ENCODE data around the gene ITGA3.

The ITGA3 gene

DNA sequence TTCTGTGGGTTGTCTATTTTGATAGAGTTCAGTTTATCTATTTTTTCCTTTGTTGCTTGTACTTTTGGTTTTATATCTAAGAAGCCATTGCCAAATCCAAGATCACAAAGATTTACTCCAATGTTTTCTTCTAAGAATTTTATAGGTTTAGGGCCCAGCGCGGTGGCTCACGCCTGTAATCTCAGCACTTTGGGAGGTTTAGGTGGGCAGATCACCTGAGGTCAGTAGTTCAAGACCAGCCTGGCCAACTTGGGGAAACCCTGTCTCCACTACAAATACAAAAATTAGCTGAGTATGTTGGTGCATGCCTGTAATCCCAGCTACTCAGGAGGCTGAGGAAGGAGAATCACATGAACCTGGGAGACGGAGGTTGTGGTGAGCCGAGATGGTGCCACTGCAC lies 13.7 kb upstream of the ITGA3 start:
- H3K4me3 ChIP-seq (ENCODE audit: low read depth, low read length), result no peak overlapping the region
- no peak for DNase-seq (ENCODE audit: low read depth)

DNA sequence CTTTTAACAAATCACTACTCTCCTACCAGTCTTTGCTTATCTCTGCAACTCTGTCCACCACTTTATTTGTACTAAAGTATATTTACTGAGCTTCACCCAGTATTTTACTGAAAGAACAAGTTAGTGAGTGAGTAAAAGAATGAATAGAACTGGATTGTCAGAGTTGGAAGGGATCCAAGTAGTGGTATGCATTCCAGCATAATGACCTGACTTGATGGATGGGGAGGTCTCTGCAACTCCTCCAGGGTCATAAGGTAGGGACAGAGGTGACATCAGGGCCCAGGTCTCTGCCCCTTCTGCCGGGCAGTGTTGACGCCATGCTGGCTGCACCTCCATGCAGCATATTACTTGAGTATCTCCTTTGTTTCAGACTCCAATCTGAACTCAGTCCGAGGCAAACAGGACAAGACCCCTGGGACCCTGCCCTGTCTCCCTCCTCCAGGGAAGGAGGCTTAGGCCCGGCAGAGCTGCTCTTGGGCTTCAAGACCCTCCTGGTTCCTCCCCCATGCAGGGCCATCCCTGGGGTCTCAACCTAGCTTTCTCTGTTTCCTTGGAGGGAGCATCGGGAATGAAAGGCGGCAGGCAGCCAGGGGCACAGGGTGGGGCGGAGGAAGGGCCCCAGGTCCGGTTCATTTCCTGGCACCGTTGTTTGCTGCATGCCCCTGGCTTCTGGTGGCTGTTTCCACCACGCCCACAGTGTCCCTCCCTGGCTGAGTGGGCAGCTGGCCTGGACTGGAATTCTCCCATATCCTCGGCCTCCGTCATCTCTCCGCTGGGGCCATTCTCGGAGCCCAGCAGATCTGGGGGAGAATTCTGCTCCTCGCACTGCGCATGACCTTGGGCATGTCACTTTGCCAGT lies 12.4 kb upstream of the ITGA3 start:
- TF ChIP-seq, protein P1, sequence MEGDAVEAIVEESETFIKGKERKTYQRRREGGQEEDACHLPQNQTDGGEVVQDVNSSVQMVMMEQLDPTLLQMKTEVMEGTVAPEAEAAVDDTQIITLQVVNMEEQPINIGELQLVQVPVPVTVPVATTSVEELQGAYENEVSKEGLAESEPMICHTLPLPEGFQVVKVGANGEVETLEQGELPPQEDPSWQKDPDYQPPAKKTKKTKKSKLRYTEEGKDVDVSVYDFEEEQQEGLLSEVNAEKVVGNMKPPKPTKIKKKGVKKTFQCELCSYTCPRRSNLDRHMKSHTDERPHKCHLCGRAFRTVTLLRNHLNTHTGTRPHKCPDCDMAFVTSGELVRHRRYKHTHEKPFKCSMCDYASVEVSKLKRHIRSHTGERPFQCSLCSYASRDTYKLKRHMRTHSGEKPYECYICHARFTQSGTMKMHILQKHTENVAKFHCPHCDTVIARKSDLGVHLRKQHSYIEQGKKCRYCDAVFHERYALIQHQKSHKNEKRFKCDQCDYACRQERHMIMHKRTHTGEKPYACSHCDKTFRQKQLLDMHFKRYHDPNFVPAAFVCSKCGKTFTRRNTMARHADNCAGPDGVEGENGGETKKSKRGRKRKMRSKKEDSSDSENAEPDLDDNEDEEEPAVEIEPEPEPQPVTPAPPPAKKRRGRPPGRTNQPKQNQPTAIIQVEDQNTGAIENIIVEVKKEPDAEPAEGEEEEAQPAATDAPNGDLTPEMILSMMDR (IDR thresholded peaks at IDR 0.05; ENCODE audit: control insufficient read depth, extremely low read depth, insufficient read depth), result no peak
- no peak overlapping the region for H3K4me3 ChIP-seq (ENCODE audit: low read depth, low read length)
- DNase-seq (ENCODE audit: low read depth), result no peak

More for the DNA sequence above, 13.7 kb upstream of the ITGA3 start:
- TF ChIP-seq, protein P1 (IDR thresholded peaks at IDR 0.05; ENCODE audit: control insufficient read depth, extremely low read depth, insufficient read depth), result no peak

DNA sequence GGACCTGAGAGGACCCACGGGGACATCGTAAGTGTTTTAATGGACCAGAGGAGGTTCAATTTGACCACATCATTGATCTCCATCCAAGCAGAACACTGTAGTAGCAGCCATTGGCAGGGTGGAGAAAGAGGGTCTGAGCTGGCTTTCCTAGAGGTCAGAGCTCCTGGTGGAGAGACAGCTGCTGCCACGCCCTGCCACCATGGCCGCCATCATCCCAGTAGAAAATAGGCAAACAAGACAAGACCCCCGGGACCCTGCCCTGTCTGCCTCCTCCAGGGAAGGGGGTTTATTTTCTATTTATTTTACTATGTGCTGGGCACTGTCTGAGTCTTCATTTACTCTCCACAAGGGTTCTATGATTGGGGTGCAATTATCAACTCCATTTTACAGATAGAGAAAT lies 11.4 kb upstream of the ITGA3 start:
- DNase-seq (ENCODE audit: low read depth), result no peak
- TF ChIP-seq, protein P1 (IDR thresholded peaks at IDR 0.05; ENCODE audit: control insufficient read depth, extremely low read depth, insufficient read depth), result no peak

DNA sequence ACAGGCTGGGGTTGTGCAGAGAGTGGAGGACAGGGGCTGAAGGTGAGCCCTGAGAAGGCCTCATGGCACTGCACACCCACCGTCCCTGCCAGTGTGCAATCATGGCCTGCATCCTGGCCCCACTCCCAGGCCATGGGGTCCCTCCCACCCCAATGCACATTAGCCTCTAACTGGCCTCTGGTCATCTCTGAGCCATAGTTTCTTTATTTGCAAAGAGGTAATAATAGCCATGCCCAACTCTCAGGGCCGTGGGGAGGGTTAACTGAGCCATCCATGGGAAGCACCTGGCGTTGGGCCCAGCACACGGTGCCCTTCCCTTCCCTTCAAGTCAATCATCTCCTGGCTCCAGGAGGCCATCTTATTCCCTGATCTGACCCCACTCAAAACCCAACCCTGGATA lies 10.8 kb upstream of the ITGA3 start:
- no peak for DNase-seq (ENCODE audit: low read depth)
- no peak overlapping the region for H3K4me3 ChIP-seq (ENCODE audit: low read depth, low read length)
- TF ChIP-seq, protein P1 (IDR thresholded peaks at IDR 0.05; ENCODE audit: control insufficient read depth, extremely low read depth, insufficient read depth), result no peak

More for the DNA sequence above, 11.4 kb upstream of the ITGA3 start:
- H3K4me3 ChIP-seq (ENCODE audit: low read depth, low read length), result no peak overlapping the region

DNA sequence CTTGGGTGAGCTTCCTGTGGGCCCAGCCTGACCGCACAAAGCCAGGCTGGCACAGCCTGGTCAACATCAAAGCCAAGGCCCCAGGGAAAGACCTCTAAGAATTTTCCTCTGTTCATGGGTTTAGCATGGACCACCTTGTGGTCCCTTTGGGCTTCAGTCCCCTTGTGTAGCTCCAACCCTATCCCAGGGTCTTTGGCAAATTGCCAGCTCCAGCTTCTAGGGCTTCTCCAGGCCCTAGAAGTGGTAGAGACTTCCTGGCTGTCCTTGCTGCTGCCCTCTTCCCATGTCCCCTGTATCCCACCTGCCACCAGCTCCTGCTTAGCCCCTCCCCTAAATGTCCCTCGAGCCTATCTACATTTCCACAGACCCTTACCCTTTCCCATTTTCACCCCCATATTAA lies 9.7 kb upstream of the ITGA3 start:
- no peak for DNase-seq (ENCODE audit: low read depth)
- TF ChIP-seq, protein P1 (IDR thresholded peaks at IDR 0.05; ENCODE audit: control insufficient read depth, extremely low read depth, insufficient read depth), result no peak

DNA sequence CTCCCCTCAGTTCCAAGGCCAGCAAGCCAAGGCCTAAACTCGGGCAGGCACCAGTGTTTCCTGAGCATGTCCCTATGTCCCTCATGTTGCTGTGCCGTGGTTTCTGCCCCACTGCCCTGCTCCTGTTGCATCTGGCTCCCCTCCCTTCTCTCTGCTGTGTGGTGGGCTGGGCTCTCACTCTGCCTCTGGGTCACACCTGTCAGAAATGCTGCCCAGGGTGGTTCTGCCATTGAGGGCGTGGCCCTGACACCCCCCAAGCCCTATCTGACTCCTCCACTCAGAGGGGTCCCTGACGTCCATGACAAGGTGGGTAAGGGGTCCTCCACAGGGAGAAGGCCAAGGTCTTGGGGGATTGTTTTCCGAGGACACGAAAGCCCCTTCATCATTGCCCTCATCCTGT lies 9.2 kb upstream of the ITGA3 start:
- no peak for DNase-seq (ENCODE audit: low read depth)
- no peak overlapping the region for H3K4me3 ChIP-seq (ENCODE audit: low read depth, low read length)
- TF ChIP-seq, protein P1 (IDR thresholded peaks at IDR 0.05; ENCODE audit: control insufficient read depth, extremely low read depth, insufficient read depth), result no peak

More for the DNA sequence above, 9.7 kb upstream of the ITGA3 start:
- no peak overlapping the region for H3K4me3 ChIP-seq (ENCODE audit: low read depth, low read length)

DNA sequence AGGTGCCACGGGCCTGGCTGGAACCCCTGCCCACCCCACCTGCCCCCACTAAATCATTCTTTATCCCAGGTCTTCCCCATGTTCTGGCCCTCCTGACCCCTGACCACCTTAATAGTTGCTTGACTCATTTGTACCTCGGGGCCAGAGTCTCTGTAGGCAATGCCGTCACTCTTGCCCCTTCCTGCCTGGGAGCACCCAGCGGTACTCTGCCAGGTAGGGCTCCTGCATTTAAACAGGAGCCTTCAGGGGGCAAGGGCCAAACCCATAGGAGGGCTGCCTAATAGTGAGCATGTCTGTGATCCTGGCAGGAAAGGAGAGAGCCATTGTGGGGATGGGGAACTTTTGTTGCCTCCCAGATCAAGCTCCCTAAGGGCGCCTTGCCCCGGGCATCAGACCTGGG lies 8.8 kb upstream of the ITGA3 start:
- TF ChIP-seq, protein P1 (IDR thresholded peaks at IDR 0.05; ENCODE audit: control insufficient read depth, extremely low read depth, insufficient read depth), result no peak
- no peak for DNase-seq (ENCODE audit: low read depth)
- no peak overlapping the region for H3K4me3 ChIP-seq (ENCODE audit: low read depth, low read length)
